Measurements from ENCODE around the gene PTPN7.

- no peak for TF ChIP-seq CTCF (IDR thresholded peaks at IDR 0.05)
- TF ChIP-seq EZH2 (IDR thresholded peaks at IDR 0.05): no peak
Measured at GRCh38 chr1:202154148-202154765, 6.1 kb downstream of the PTPN7 start.

Measured in neural progenitor cell (in vitro differentiated cells).